WTC11 (cell line): ENCODE measurements around the gene CDK5.

Experiments used
- CREM ChIP-seq: sonication (generic); formaldehyde crosslinking; IDR thresholded peaks from 2 replicates; pipeline ENCODE4 v1.8.1; 2022; ENCODE audit warnings: mild to moderate bottlenecking, missing genetic modification reagents, moderate library complexity
- CTCF ChIP-seq: fragments of 200-600 bp; IDR thresholded peaks from 2 replicates; pipeline ENCODE4 v1.8.0; 2022; ENCODE audit warnings: antibody characterized with exemption
- ERG ChIP-seq: fragments of 250-450 bp; sonication (Bioruptor Pico); IDR thresholded peaks from 2 replicates; pipeline ENCODE4 v1.8.0; 2021; ENCODE audit warnings: mild to moderate bottlenecking
- JUN ChIP-seq: sonication (generic); formaldehyde crosslinking; IDR thresholded peaks from 2 replicates; pipeline ENCODE4 v1.8.0; 2023; ENCODE audit warnings: mild to moderate bottlenecking, missing genetic modification reagents
- PREB ChIP-seq: sonication (generic); formaldehyde crosslinking; IDR thresholded peaks from 2 replicates; pipeline ENCODE4 v1.8.1; 2022; ENCODE audit warnings: mild to moderate bottlenecking, missing genetic modification reagents, moderate library complexity, borderline replicate concordance
- SP1 ChIP-seq: sonication (generic); formaldehyde crosslinking; conservative IDR thresholded peaks from 2 replicates; pipeline ENCODE4 v1.8.1; 2022; ENCODE audit warnings: missing genetic modification reagents
- USF2 ChIP-seq: sonication (generic); formaldehyde crosslinking; IDR thresholded peaks from 2 replicates; pipeline ENCODE4 v1.8.1; 2023; ENCODE audit warnings: mild to moderate bottlenecking, missing genetic modification reagents, moderate library complexity
- ZBTB43 ChIP-seq: sonication (generic); formaldehyde crosslinking; IDR thresholded peaks from 2 replicates; pipeline ENCODE4 v1.8.1; 2023; ENCODE audit warnings: mild to moderate bottlenecking, missing genetic modification reagents
- ZNF263 ChIP-seq: sonication (generic); formaldehyde crosslinking; IDR thresholded peaks from 2 replicates; pipeline ENCODE4 v1.8.1; 2022; ENCODE audit warnings: low read depth, mild to moderate bottlenecking, moderate library complexity, missing genetic modification reagents

GRCh38 chr7:151014950-151015349 lies 42.7 kb downstream of the CDK5 start:
- TF ChIP-seq CREM (CRISPR knock-in tag) (no peak), USF2 (CRISPR knock-in tag) (no peak), CTCF (no peak), JUN (CRISPR knock-in tag) (no peak), ZNF263 (CRISPR knock-in tag) (no peak), PREB (CRISPR knock-in tag) (no peak), ZBTB43 (no peak), ERG (CRISPR knock-in tag) (no peak), SP1 (CRISPR knock-in tag) (no peak)
